HG03095 (cell line): ENCODE results near the gene KCTD17.

Source experiments
- ATAC-seq: cut with Tn5 transposase; IDR thresholded peaks from one replicate; pipeline ENCODE4 v1.9.1; 2021; ENCODE audit warnings: moderate library complexity; ENCODE audit not compliant: unreplicated experiment

Gene KCTD17, protein sequence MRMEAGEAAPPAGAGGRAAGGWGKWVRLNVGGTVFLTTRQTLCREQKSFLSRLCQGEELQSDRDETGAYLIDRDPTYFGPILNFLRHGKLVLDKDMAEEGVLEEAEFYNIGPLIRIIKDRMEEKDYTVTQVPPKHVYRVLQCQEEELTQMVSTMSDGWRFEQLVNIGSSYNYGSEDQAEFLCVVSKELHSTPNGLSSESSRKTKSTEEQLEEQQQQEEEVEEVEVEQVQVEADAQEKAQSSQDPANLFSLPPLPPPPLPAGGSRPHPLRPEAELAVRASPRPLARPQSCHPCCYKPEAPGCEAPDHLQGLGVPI

GRCh38 chr22:37051391-37052385 lies at the start of gene KCTD17:
TSS of gene KCTD17 (plus strand) at chr22:37051742. CDS start at chr22:37051761, 19 bp downstream.
- peak; percentile 72 for ATAC-seq

- ATAC-seq: no peak
Observed at GRCh38 chr22:37001826-37002225, 49.7 kb upstream of the KCTD17 start.

GRCh38 chr22:37002633-37003032 lies 48.9 kb upstream of the KCTD17 start:
- ATAC-seq: no peak

DNA sequence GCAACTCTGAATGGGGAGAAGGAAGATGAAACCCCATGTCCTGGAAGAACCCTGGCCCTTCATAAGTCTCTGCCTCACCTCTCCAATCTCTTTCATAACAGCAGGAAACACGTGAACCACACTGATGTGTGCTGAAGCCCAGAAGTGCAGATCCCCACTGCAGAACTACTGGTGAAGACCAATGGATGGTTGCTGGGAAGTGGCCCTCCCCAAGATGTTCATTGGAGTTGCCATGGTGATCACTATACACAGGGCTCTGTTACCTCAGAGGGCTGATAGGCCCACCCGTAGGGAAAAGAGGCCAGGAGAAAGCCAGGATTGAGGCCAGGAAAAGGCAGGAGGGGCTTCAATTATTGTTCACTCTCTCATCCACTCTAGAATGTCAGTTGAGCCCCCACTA lies 43.9 kb upstream of the KCTD17 start:
- ATAC-seq: no peak

- ATAC-seq: no peak
Observed at GRCh38 chr22:37008365-37008764, 43.2 kb upstream of the KCTD17 start.

DNA sequence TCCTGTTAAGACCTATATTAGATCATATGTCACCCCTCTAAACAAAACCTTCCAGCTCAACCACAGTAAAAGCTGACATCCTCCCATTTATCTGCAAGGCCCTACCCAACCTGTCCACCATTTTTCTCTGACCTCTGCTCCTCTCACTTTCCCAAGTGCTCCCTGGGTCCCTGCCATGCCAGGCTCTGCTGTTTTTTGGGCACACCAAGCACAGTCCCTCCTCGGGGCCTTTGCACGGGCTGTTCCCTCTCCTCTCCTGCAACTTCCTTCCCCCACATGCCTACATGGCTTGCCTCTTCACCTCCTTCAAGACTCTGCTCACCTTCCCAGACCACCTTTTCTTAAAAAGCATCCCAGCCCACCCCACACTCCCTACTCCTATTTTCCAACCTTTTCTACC lies 42.1 kb upstream of the KCTD17 start:
- ATAC-seq: no peak

DNA sequence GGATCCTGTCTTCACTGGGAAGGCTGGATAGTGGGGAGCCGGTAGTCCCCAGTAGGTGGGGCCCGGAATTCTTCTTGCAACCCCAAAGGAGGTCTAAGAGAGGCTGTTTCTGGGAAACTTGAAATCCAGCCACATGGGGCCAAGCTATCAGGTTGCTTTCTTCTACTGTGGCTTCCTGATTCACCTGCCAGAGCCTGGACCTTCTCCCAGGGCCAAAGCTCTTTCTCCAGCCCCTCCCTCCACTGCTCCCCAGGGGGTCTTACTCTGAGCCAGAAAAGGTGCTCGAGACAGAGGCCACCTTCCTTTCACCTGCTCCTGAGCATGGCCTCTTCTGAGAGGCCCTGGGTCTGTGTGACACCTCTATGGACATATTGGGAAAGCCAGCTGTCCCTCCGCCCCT lies 41.4 kb upstream of the KCTD17 start:
- no peak for ATAC-seq

- no peak for ATAC-seq
Observed at GRCh38 chr22:37010976-37011375, 40.6 kb upstream of the KCTD17 start.

GRCh38 chr22:37011472-37011871 lies 40.1 kb upstream of the KCTD17 start:
- ATAC-seq: no peak

DNA sequence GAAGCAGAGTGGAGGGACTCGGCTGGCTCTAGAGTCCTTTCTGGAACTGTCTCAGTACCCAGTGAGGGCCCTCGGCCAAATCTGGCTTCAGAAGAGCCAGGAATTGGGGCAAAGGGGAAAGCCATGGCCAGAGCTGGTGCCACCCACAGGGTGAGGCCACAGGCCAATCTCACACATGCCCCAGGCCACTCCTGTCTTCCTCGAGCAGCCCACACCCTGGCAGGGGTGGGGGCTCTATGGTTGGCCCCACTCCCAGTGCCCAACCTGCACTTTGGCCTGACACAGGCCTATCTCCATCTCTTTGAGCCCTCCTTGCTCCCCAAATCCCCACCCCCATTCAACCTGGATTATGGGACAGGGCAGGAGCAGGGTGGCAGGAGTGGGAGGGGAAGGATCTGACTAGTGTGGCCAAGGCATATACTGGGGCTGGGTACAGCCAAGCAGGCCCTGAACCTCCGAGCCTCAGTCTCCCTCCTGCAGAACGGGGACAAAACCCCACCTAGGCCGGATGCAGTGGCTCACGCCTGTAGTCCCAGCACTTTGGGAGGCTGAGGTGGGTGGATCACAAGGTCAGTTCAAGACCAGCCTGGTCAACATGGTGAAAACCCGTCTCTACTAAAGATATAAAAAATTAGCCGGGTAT lies 39.2 kb upstream of the KCTD17 start:
- ATAC-seq: no peak

DNA sequence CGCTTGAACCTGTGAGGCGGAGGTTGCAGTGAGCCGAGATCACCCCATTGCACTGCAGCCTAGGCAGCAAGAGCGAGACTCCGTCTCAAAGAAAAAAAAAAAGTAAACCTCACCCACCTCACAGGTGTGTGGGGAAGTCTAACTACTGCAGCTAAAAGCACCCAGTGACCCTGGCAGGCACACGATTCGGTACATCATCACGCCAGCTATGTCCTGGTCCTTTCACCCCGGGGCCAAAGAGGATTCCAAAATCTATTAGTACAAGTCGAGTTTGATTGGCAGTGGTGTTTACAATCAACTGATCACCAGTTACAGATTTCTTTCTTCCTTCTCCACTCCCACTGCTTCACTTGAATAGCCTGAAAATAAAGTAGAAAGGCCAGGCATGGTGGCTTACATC lies 38.6 kb upstream of the KCTD17 start:
- ATAC-seq: no peak

DNA sequence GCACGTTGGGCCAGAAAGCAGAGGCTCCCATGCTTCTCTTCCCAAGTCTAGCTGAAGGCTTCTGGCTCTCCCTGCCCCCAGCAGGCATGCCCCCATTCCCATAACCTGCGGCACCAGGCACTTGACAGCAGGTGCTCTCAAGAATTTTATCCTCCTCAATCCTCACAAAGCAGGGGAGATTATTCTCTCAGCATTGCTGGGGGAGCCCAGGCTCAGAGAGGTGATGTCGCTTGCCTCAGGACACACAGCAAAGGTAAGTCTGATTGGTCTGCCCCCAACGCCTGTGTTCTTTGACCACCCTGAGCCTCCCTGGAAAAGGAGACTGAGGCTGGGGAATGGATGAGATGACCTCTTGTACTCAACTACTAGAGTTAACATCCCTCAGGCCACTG lies 37.1 kb upstream of the KCTD17 start:
- no peak for ATAC-seq

GRCh38 chr22:37014835-37015586 lies 36.5 kb upstream of the KCTD17 start:
- no peak for ATAC-seq

- ATAC-seq: no peak
Observed at GRCh38 chr22:37015587-37015878, 36.0 kb upstream of the KCTD17 start.

DNA sequence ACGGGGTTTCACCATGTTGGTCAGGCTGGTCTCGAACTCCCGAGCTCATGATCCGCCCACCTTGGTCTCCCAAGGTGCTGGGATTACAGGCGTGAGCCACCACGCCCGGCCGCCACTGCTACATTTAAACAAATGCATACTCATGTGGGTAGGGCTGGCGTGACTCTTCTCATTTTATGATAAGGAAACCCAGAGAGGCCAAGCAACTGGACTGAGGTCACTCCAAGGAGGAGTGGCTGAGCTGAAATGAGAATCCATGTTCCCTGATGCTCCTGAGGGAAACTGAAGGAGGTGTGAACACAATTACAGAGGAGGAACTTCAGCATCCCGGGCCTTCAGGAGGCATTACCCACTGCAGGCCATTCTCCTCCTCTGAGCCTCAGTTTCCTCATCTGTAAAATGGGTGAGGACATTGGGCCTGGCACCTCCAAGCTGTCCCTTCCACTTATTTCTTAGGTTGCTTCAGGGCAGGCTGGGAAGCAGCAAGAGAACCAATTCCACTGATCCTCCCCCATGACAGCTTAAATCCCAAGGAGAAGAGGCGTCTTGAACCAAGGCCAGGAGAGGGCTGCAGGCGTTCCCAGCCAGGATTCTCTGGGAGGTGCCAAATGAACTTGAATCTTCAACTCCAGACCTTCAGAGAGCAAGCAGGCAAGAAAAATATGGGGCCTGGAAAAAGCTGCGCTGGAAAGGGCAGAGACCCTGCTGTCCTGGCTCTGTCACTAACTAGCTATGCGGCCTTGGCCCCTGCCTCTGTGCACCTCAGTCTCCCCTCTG lies 35.2 kb upstream of the KCTD17 start:
- ATAC-seq: no peak

- no peak for ATAC-seq
Observed at GRCh38 chr22:37017356-37017755, 34.2 kb upstream of the KCTD17 start.

DNA sequence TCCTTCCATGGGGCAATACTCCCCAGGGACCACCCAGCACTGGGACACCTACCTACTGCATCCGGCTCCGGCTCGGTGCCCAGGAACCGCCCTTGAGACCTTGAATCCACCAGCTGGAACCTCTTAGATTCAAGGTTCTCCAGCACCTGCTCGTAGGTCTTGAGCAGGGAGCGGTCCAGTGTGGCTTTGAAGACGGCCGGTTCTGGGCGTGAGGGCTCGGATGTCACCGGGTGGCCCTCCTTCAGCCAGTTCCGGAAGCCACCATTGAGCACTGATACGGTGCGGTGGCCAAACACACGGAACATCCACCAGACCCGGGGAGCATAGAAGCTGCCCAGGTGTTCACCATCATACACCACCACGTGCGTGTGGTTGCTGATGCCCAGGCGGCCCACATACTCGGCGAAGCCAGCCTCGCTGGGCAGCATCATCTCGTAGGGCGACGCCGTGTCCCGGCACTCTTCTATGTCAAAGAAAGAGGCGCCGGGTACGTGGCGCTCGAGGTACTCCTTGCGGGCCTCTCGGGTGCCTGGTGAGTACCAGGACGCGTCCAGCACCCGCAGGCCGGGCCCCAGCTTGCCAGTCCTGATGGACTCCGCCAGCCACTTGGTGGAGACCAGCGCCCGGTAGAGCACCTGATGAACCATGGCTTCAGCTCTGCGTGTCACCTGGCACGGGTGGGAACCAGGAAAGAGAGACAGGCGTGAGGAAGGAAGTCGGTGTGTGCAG lies 33.3 kb upstream of the KCTD17 start:
- ATAC-seq: no peak

GRCh38 chr22:37018815-37019308 lies 32.7 kb upstream of the KCTD17 start:
- ATAC-seq: no peak
